GM19240 (cell line): Measurements from ENCODE around the gene CAMK1D.
"Not testable (repeated sequence)": the region's sequence is repeated elsewhere in the genome, so short reads cannot be mapped to it uniquely, and the experiment has no call there.

Experiments used
- DNase-seq: peaks from one replicate; pipeline ENCODE4 v3.0.0; 2011; ENCODE audit warnings: low spot score; ENCODE audit not compliant: insufficient read length

Gene CAMK1D

DNA sequence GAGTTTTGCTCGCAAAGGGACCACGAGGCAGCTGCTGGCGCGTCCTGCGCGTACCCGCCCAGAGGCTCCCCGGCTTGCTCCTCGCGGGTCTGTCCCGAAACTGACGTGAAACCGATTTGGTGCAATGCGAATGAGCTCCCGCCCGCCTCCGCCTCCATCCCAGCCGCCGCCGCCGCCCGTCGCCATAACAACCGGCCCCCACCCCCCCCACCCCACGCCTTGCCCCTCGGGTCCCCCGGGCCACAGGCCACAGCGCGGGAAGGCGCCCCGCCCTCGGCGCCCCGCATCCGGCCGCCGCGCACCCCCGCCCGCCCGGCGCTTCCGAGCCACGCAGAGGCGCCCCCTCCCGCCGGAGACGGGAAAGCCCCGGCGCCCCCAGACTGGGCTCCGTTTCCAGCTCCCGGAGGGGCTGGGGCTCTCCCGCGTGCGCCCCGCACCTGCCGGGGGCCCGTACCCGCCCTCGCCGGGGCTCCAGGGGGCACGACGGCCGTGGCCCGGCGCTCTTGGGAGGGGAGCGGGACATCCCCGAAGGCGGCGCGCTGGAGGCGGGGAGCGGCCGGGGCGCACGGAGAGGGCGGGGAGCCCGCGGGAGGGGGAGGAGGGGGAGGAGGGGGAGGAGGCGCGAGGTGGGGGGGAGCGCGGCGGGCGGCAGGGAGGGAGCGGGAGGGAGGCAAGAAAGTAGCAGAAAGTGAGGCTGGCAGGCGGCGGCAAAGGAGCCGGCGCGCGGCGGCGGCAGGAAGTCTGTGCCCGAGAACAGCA lies at the start of gene CAMK1D:
TSS of gene CAMK1D (plus strand) at position 678 of the 759 bp plus-strand sequence.
- DNase-seq, result peak; percentile 60

- not testable (repeated sequence) for DNase-seq
Measured at GRCh38 chr10:12301036-12301435, 48.3 kb upstream of the CAMK1D start.

DNA sequence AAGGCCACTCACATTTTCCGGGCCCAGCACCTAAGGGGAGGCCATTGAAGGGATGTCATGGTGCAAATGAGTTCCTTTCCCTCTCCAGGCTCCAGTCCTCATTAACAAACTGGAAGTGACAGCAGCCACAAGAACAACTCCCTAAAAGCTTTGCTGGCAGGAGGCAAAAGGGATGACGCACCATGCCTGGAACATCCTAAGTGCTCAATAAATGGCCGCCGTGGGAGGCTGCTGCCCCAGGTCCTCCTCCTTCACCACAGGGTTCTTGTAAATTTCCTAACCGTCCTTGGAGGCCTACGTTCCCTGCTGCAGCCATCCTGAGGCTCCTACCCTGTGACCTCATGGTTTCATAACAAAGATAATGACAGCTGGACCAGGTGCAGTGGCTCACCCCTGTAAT lies 41.3 kb upstream of the CAMK1D start:
- DNase-seq, result no peak

DNA sequence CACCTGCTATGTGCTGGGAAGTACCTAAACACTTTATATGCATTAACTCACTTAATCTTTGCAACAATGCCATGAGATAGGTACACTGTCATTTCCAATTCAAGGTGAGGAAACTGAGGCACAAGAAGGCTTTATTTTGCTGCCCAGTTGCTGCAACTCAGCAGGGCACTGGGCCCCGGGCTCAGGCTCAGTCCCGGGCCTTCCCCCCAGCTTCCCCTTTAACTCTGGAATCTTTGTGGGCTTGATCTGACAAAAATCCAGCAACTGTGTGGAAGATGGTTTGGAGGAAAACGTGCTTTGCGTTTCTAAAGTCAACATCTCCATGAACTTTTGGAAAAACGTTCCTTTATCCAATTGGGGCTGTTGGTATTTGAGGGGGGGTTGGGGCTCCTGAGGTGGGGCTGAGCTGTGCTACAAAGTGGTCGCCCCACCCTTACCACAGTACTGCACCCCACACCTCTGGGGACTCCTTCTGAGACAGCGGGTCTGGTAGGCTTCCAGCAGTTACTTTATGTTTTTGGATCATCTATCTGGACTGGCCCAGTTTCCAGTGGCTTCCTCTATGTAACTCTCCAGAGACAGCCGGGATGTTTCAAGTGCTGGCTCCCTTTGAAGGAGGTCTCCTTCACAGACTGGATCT lies 40.5 kb upstream of the CAMK1D start:
- no peak for DNase-seq

- DNase-seq, result not testable (repeated sequence)
Measured at GRCh38 chr10:12309783-12310182, 39.6 kb upstream of the CAMK1D start.

- no peak for DNase-seq
Measured at GRCh38 chr10:12314836-12315235, 34.5 kb upstream of the CAMK1D start.

- DNase-seq, result no peak
Measured at GRCh38 chr10:12319076-12319475, 30.3 kb upstream of the CAMK1D start.

DNA sequence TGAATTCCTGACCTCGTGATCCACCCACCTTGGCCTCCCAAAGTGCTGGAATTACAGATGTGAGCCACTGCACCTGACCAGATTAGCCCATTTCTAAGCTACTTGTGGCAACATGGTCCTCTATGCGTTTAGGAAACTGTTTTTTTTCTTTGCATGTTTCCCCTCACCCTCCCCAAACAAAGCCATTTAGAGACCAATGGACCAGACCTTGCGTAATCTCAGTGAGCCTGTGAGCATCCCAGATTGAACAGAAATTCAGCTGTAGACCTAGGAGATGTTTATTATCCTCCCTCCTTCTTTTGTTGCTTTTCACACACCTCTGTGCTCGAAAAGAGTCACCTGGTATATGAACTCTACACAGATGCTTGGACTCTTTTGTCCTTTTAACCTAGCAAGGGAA lies 28.5 kb upstream of the CAMK1D start:
- no peak for DNase-seq

DNA sequence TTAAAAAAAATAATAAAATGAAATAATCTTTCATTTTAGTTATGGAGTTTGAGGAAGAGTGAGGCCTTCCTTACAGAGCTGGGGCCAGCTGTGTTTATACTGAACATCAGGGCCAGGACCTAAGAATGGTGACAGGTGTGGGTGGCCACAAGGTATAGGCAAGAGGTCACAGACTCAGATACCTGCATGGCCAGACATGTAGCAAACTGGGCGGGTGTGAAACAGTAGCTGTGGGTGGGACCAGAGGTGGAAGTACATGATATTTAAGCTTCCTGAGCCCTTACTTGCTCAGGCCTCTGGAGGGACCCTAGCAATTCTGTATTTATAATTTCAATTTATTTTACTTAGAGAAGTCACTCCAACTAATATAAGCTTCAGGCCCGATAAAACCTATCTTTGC lies 27.7 kb upstream of the CAMK1D start:
- DNase-seq, result no peak

- DNase-seq, result no peak
Measured at GRCh38 chr10:12322583-12323131, 26.7 kb upstream of the CAMK1D start.

DNA sequence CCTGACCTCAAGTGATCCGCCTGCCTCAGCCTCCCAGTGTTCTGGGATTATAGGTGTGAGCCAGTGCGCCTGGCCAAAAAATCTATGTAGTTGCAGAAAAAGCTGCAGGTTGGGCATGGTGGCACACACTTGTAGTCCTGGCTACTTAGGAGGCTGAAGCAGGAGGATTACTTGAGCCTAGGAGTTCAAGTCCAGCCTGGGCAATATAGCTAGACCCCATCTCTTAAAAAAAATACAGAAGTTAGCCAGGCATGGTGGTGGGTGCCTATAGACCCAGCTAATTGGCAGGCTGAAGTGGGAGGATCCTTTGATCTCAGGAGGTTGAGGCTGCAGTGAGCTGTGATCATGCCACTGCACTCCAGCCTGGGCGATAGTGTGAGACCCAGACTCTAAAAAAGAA lies 24.8 kb upstream of the CAMK1D start:
- DNase-seq, result no peak

GRCh38 chr10:12327074-12327473 lies 22.3 kb upstream of the CAMK1D start:
- DNase-seq, result no peak

DNA sequence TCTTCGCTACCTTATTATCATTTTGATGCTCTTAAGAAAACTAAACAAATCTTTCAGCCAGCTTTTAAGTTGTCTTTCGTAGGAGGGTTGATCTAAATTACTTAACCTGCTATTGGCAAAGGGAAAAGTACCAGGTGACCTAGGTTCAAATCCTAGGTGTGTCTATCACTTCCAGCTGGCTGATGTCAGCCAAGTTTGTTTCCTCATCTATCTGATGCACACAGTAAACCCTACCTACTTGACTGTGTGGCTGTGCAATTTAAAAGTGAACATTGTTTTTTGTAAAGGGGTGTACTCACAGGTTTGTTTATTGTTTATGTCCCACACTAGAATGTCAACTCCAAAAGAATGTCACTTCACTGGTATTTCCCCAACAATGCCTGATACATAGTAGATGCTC lies 21.9 kb upstream of the CAMK1D start:
- DNase-seq, result no peak

- DNase-seq, result not testable (repeated sequence)
Measured at GRCh38 chr10:12328312-12328711, 21.0 kb upstream of the CAMK1D start.

DNA sequence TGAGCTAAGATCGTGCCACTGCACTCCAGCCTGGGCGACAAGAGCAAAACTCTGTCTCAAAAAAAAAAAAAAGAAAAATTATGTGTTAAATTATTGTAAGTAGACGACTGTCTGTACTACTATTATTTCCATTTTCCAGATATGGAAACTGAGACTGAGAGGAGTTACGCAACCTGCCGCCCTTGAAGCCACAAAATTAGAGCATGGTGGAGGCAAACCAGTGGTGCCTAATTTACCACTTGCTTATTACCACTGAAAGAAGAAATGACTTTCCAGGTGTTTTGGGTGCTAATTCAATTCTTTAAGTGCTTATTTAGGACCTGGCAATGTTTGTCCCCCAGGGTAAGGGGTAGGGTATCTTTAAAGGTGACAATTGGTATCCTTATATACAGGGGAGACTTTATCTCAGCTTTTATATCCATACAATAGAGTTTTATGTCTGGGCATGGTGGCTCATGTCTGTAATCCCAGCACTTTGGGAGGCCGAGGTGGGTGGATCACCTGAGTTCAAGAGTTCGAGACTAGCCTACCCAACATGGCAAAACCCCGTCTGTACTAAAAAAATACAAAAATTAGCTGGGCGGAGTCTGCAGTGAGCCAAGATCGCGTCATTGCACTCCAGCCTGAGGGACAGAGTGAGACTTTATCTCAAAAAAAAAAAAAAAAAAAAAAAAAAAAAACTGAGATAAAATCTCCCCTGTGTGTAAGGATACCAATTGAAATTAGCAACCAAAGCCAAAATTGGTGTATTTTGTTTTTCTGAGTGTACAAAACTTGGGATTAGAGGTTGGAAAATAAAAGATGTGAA lies 16.6 kb upstream of the CAMK1D start:
- no peak for DNase-seq

- no peak for DNase-seq
Measured at GRCh38 chr10:12333380-12334185, 15.8 kb upstream of the CAMK1D start.

- DNase-seq, result no peak
Measured at GRCh38 chr10:12334186-12334530, 15.2 kb upstream of the CAMK1D start.

DNA sequence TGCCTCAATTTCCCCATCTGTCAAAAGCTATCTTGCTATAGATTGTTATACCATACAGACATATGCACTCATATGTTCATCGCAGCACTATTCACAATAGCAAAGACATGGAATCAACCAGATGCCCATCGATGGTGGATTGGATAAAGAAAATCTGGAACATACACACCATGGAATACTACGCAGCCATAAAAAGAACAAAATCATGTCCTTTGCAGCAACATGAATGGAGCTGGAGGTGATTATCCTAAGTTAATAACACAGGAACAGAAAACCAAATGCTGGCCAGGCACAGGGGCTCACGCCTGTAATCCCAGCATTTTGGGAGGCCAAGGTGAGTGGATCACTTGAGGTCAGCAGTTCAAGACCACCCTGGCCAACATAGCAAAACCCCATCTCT lies 14.2 kb upstream of the CAMK1D start:
- not testable (repeated sequence) for DNase-seq

DNA sequence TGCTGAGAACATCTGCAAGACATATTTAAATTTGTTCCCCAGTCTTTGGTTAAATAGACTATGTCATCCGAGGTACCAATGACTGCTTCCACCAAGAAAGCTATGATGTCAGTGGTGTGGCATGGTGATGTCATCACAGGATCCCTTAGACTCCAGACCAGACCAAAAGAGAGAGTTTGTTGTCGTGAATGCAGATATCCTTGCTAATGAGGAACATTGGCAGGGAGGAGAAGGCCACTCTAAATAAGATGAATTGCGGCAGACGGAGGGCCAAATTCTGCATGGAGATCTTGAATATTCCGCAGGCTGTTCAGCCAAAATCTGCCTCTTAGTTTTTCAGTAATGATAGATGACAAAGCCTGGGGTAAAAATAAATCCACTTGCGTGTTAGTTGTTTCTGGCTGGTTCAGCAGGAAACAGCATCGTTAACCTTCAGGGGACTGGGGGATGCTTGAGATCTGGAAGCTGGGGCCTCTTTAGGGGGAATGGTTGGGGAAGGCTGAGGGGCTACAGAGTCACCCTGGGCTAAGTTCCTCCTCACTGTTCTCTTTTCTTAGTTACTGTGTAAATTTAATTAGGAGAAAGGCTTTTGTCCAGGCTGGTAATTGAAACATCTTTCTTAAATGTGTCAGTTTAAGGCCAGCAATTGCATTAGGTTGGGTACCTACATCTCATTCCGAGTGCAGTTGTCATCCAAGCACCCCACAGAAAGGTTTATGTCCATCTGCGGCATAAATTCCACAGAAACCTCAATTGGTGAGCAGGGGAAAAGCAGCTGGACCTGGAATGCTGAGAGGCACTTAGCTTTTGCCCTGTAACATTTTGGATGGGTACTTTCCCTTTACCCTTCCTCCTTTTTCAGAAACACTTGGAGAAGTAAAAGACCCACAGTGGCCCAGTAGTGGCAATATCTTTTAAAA lies 11.6 kb upstream of the CAMK1D start:
- DNase-seq, result no peak

DNA sequence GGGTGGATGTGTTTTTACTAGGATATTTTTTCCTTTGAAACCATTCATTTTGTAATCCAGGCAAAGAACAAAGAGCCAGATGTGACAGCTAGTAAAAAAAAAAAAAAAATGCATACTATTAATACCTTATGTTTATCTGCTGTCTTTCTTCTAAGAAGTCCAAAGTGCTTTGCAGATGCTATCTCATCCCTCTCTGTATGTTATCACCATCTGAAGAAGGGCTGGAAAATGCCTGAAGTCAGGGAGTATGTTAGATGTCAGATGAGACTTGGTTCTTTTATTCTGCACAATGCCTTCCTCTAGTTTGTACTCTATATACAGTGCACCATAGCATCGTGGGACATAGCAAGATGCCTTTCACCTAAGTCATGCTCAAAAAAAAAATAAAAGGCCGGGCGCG lies 10.4 kb upstream of the CAMK1D start:
- no peak for DNase-seq
